IMR-90 (cell line): ENCODE results near the gene C1QL4.

Source experiments
- BHLHE40 ChIP-seq: fragments of 150-350 bp; IDR thresholded peaks from 2 replicates; pipeline ENCODE4 v1.6.1; 2016; ENCODE audit warnings: mild to moderate bottlenecking, low read depth, low read length
- CEBPB ChIP-seq: IDR thresholded peaks from 2 replicates; pipeline ENCODE4 v1.6.1; 2012; ENCODE audit warnings: low read depth, low read length, improper control_type of control experiment
- ELK1 ChIP-seq: fragments of 150-350 bp; IDR thresholded peaks from 2 replicates; pipeline ENCODE4 v1.6.1; 2016; ENCODE audit warnings: low read depth, mild to moderate bottlenecking, low read length, moderate library complexity, borderline replicate concordance
- FOS ChIP-seq: fragments of 150-350 bp; IDR thresholded peaks from 2 replicates; pipeline ENCODE4 v1.6.1; 2016; ENCODE audit warnings: low read depth, low read length
- MAZ ChIP-seq: IDR thresholded peaks from 2 replicates; pipeline ENCODE4 v1.6.1; 2012; ENCODE audit warnings: low read depth, mild to moderate bottlenecking, low read length, improper control_type of control experiment, moderate library complexity, borderline replicate concordance
- POLR2A ChIP-seq: IDR thresholded peaks from 2 replicates; pipeline ENCODE4 v1.6.1; 2012; ENCODE audit warnings: mild to moderate bottlenecking, low read depth, low read length
- RAD21 ChIP-seq: IDR thresholded peaks from 2 replicates; pipeline ENCODE4 v1.6.1; 2012; ENCODE audit warnings: low read length, improper control_type of control experiment
- RCOR1 ChIP-seq: IDR thresholded peaks from 2 replicates; pipeline ENCODE4 v1.6.1; 2012; ENCODE audit warnings: mild to moderate bottlenecking, low read length, improper control_type of control experiment; ENCODE audit not compliant: insufficient replicate concordance
- SMC3 ChIP-seq: fragments of 150-350 bp; IDR thresholded peaks from 2 replicates; pipeline ENCODE4 v1.6.1; 2016; ENCODE audit warnings: low read depth, mild to moderate bottlenecking, antibody characterized with exemption, low read length, moderate library complexity
- TF ChIP-seq, protein P1 (sequence below): conservative IDR thresholded peaks from 2 replicates; pipeline ENCODE4 v1.5.1; 2012; ENCODE audit warnings: mild to moderate bottlenecking, low read depth, low read length, improper control_type of control experiment

DNA sequence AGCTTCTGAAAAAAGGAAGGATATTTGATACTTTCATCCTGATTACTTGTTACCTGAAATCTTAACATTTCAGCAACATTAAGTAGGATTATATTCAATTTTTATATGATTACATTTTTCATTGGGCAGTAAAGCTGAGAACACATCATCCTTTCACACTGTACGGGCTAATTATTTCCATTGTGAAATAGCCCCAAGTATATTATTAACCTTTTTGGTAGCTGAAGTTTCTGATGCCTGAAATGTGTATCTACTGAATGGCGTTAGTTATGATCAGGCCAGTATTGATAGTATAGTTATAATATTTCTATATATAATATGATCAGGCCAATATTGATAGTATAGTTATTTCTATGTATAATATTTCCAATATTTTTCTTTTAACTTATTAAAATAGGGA is 40.4 kb upstream of the C1QL4 start:
- TF ChIP-seq, protein P1, sequence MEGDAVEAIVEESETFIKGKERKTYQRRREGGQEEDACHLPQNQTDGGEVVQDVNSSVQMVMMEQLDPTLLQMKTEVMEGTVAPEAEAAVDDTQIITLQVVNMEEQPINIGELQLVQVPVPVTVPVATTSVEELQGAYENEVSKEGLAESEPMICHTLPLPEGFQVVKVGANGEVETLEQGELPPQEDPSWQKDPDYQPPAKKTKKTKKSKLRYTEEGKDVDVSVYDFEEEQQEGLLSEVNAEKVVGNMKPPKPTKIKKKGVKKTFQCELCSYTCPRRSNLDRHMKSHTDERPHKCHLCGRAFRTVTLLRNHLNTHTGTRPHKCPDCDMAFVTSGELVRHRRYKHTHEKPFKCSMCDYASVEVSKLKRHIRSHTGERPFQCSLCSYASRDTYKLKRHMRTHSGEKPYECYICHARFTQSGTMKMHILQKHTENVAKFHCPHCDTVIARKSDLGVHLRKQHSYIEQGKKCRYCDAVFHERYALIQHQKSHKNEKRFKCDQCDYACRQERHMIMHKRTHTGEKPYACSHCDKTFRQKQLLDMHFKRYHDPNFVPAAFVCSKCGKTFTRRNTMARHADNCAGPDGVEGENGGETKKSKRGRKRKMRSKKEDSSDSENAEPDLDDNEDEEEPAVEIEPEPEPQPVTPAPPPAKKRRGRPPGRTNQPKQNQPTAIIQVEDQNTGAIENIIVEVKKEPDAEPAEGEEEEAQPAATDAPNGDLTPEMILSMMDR, result no peak
- TF ChIP-seq CEBPB (no peak), BHLHE40 (no peak), FOS (no peak), RCOR1 (no peak), POLR2A (no peak), ELK1 (no peak), RAD21 (no peak), SMC3 (no peak), MAZ (no peak)
